Fibroblast of skin of right biceps (primary cell): Measurements from ENCODE around the gene TNNI2.
A peak's percentile ranks its signal among the peaks of the same experiment; 100 is the strongest.

Source experiments
- DNase-seq: peaks from one replicate; pipeline ENCODE4 v3.0.0-alpha.2; 2013

TNNI2 gene

GRCh38 chr11:1822648-1823375 is 16.0 kb upstream of the TNNI2 start:
- no peak for DNase-seq

GRCh38 chr11:1823376-1824220 is 15.2 kb upstream of the TNNI2 start:
- DNase-seq: no peak

- no peak for DNase-seq
Measured at GRCh38 chr11:1824221-1825038, 14.4 kb upstream of the TNNI2 start.

- DNase-seq: no peak
Measured at GRCh38 chr11:1825039-1825740, 13.6 kb upstream of the TNNI2 start.

GRCh38 chr11:1825785-1826451 is 12.9 kb upstream of the TNNI2 start:
- DNase-seq: no peak

GRCh38 chr11:1826552-1827094 is 12.2 kb upstream of the TNNI2 start:
- DNase-seq: peak; percentile 48

- DNase-seq: peak; percentile 71
Measured at GRCh38 chr11:1827095-1827813, 11.5 kb upstream of the TNNI2 start.

GRCh38 chr11:1827931-1828330 is 10.8 kb upstream of the TNNI2 start:
- DNase-seq: no peak

- no peak for DNase-seq
Measured at GRCh38 chr11:1828542-1828941, 10.2 kb upstream of the TNNI2 start.

GRCh38 chr11:1829039-1829820 is 9.6 kb upstream of the TNNI2 start:
- DNase-seq: peak; percentile 34

- no peak for DNase-seq
Measured at GRCh38 chr11:1830004-1830321, 8.8 kb upstream of the TNNI2 start.

- DNase-seq: no peak
Measured at GRCh38 chr11:1830322-1831223, 8.2 kb upstream of the TNNI2 start.

GRCh38 chr11:1831338-1832210 is 7.2 kb upstream of the TNNI2 start:
- DNase-seq: no peak

- peak; percentile 21 for DNase-seq
Measured at GRCh38 chr11:1832211-1832919, 6.4 kb upstream of the TNNI2 start.

- no peak for DNase-seq
Measured at GRCh38 chr11:1832920-1833295, 5.9 kb upstream of the TNNI2 start.

GRCh38 chr11:1834062-1834610 is 4.6 kb upstream of the TNNI2 start:
- no peak for DNase-seq
